ENCODE results near the gene PKNOX2.

PKNOX2 gene

DNA sequence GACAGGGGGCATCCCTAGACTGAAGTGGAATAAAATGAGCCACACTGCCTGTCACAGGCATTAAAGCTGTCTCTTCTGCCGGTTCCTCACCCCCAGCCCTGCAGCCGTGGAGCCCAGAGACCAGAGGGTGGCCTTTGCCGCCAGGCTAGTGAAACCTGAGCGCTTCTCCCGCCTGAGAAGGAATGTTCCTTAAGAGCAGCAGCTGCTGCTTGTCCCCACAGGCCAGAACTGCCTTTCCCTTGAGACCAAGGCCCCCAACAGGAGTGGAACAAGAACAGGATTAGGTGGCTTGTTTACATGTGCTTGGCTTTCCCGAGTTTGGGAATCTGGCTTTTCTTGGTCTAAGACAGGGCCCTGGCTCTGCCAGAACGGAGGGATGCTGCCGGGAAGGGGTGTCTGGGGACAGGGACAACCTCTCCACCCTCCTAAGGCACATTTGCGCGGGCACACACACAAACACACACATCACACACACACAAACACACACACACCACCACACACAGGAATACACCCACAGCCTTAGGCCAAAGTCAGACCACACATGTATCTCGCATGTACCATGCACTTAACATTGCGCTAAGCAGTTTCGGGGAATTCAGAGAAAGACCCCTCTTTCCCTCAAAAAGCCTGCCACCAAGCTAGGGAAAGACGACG, 239.7 kb downstream of the PKNOX2 start:
- Mint-ChIP-seq H3K36me3 (ENCODE audit: low read depth) (peaks cover 21% of the 10 kb centered on the region), H3K27ac (peak overlapping the region; percentile 77), H3K4me3 (peak overlapping the region; percentile 39), H3K9me3 (no peaks in the 10 kb centered on the region), H3K4me1 (peaks cover 84% of the 10 kb centered on the region), H3K27me3 (ENCODE audit: low read depth, poor library complexity) (no peaks in the 10 kb centered on the region)
- TF ChIP-seq, protein P1, sequence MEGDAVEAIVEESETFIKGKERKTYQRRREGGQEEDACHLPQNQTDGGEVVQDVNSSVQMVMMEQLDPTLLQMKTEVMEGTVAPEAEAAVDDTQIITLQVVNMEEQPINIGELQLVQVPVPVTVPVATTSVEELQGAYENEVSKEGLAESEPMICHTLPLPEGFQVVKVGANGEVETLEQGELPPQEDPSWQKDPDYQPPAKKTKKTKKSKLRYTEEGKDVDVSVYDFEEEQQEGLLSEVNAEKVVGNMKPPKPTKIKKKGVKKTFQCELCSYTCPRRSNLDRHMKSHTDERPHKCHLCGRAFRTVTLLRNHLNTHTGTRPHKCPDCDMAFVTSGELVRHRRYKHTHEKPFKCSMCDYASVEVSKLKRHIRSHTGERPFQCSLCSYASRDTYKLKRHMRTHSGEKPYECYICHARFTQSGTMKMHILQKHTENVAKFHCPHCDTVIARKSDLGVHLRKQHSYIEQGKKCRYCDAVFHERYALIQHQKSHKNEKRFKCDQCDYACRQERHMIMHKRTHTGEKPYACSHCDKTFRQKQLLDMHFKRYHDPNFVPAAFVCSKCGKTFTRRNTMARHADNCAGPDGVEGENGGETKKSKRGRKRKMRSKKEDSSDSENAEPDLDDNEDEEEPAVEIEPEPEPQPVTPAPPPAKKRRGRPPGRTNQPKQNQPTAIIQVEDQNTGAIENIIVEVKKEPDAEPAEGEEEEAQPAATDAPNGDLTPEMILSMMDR (IDR thresholded peaks at IDR 0.05), result no peak
- DNase-seq, result peak; percentile 71

DNA sequence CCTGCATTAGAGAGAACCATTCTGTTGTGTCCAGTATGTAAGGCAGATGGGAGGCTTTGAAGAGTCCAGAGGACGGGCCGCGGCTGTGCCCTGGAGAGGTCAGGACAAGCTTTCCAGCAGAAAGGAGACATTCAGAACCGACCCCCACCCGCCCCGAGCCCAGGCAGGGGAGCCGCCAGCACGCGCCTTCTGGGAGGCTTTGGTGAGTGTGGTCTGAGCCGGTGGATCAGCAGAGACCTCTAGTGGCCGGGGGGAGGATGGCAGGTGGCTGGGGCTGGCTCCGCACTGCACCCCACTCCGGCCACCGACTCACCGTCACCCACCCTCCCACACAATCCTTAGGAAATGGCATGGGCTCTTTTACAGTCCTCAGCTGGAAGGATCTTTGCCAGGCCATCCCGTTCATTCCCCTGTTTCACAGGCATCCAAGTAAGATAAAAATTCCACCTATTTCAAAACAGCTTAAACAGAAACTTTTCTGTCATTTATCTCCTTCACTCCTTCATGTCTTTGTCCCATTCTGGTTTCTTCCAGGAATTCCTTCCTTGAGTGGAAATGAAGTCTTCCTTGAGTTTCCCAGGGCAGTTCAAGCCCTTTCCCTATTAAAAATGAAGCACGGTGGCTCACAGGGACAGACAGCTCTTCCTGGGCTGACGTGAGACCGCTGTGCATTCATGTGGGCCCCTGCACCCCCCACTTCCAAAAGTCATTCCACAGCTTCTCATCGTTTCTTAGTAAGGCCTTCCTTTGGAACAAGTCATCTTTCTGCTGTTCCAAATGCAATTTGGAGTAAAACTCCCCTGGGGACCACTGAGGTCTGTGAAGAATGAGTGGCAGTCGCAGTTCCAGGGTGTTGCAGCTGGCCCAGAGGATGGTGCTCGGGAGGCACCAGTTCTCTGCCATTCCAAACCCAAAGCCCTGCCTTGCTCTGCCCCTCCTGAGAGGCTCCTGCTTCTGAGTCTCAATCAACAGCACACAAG, 240.6 kb downstream of the PKNOX2 start:
- DNase-seq, result peak; percentile 90
- peak overlapping the region; percentile 39 for H3K4me3 Mint-ChIP-seq
- TF ChIP-seq, protein P1 (IDR thresholded peaks at IDR 0.05), result peak; percentile 95
- H3K27ac Mint-ChIP-seq, result peak overlapping the region; percentile 77
- no peaks in the 10 kb centered on the region for H3K9me3 Mint-ChIP-seq
- peaks cover 21% of the 10 kb centered on the region for H3K36me3 Mint-ChIP-seq (ENCODE audit: low read depth)
- no peaks in the 10 kb centered on the region for H3K27me3 Mint-ChIP-seq (ENCODE audit: low read depth, poor library complexity)
- peaks cover 84% of the 10 kb centered on the region for H3K4me1 Mint-ChIP-seq

DNA sequence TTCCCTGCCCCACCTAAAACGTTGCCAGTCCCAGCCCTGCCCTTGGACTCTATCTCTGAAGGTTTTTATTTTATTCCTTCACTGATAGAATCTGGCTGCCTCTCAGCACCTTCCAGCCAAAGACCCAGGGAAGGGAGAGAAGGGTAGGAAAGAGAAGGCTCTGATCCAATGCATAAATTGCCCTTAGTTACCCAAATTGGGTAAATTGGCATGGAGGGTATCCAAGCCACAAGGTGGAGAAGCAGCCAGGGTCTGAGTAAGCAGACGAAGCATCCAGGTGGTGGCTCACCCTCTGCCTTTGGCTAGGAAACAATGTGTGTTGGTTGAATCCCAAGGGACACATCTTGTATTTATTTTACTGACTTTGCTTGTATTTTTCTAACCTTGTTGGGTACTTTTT, 242.5 kb downstream of the PKNOX2 start:
- no peak for DNase-seq
- H3K4me1 Mint-ChIP-seq, result peaks cover 76% of the 10 kb centered on the region
- no peaks in the 10 kb centered on the region for H3K9me3 Mint-ChIP-seq
- H3K4me3 Mint-ChIP-seq, result no peak overlapping the region
- no peaks in the 10 kb centered on the region for H3K27me3 Mint-ChIP-seq (ENCODE audit: low read depth, poor library complexity)
- TF ChIP-seq, protein P1 (IDR thresholded peaks at IDR 0.05), result no peak
- H3K27ac Mint-ChIP-seq, result no peak overlapping the region
- H3K36me3 Mint-ChIP-seq (ENCODE audit: low read depth), result peaks cover 21% of the 10 kb centered on the region

DNA sequence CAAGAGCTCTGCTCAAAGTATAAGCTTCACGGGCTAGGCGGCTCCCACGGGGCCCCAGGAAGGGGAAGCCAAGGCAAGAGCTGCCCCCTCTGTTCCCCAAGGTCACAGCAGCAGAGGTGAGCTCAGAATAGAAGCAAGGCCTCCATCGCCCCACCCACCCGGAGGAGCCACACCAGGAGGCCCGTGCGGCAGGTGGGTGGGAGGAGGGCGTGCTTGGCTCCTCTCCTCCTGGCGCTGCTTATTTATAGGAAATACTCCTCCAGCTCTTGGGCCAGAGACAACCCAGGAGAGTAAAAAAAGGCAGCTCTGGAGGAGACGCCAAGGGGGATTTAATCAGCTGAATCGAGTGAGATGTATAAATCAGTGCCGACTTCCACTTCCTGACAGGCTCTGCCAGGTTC, 243.8 kb downstream of the PKNOX2 start:
- H3K27me3 Mint-ChIP-seq (ENCODE audit: low read depth, poor library complexity), result no peaks in the 10 kb centered on the region
- TF ChIP-seq, protein P1 (IDR thresholded peaks at IDR 0.05), result no peak
- DNase-seq, result no peak
- H3K27ac Mint-ChIP-seq, result no peak overlapping the region
- peaks cover 24% of the 10 kb centered on the region for H3K36me3 Mint-ChIP-seq (ENCODE audit: low read depth)
- H3K9me3 Mint-ChIP-seq, result no peaks in the 10 kb centered on the region
- H3K4me3 Mint-ChIP-seq, result no peak overlapping the region
- H3K4me1 Mint-ChIP-seq, result peaks cover 63% of the 10 kb centered on the region

DNA sequence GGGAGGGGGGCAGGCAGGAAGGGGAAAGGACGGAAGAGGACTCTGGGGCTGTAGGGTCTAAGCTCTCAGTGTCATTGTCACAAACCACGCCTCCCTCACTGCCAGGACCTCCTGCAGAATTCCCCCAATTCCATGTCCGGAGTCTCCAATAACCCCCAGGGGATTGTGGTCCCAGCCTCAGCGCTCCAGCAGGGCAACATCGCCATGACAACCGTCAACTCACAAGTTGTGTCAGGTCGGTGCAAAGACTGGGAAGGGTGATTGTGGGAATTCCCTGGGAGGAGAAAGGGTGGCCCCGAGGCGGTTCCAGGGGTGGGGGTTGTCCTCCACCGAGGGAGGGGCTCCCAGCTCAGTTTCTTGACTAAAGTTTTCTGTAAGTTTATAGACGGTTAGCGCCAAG, 245.5 kb downstream of the PKNOX2 start:
- no peaks in the 10 kb centered on the region for H3K27me3 Mint-ChIP-seq (ENCODE audit: low read depth, poor library complexity)
- H3K4me1 Mint-ChIP-seq, result peaks cover 51% of the 10 kb centered on the region
- peak; percentile 61 for DNase-seq
- H3K36me3 Mint-ChIP-seq (ENCODE audit: low read depth), result peaks cover 38% of the 10 kb centered on the region
- H3K9me3 Mint-ChIP-seq, result no peaks in the 10 kb centered on the region
- TF ChIP-seq, protein P1 (IDR thresholded peaks at IDR 0.05), result no peak
- H3K4me3 Mint-ChIP-seq, result no peak overlapping the region
- no peak overlapping the region for H3K27ac Mint-ChIP-seq
